Central memory CD4-positive, alpha-beta T cell (primary cell): ENCODE results near the gene MOB3B.

Source experiments
- DNase-seq: peaks from one replicate; pipeline ENCODE4 v3.0.0; 2022

MOB3B gene

GRCh38 chr9:27540502-27540901 is 10.9 kb upstream of the MOB3B start:
- no peak for DNase-seq

- DNase-seq, result no peak
These were observed 10.1 kb upstream of the MOB3B start for GRCh38 chr9:27539479-27540441.

- no peak for DNase-seq
These were observed 9.0 kb upstream of the MOB3B start for GRCh38 chr9:27538647-27539046.

GRCh38 chr9:27537756-27538155 is 8.1 kb upstream of the MOB3B start:
- no peak for DNase-seq

- DNase-seq, result no peak
These were observed 7.4 kb upstream of the MOB3B start for GRCh38 chr9:27537027-27537435.

- DNase-seq, result no peak
These were observed 6.6 kb upstream of the MOB3B start for GRCh38 chr9:27536168-27536567.

- no peak for DNase-seq
These were observed 6.1 kb upstream of the MOB3B start for GRCh38 chr9:27535701-27536118.

- no peak for DNase-seq
These were observed 5.1 kb upstream of the MOB3B start for GRCh38 chr9:27534658-27535209.

GRCh38 chr9:27534131-27534530 is 4.5 kb upstream of the MOB3B start:
- no peak for DNase-seq

- DNase-seq, result no peak
These were observed 3.7 kb upstream of the MOB3B start for GRCh38 chr9:27533311-27533710.

- DNase-seq, result no peak
These were observed 2.4 kb upstream of the MOB3B start for GRCh38 chr9:27532046-27532445.

GRCh38 chr9:27530915-27531755 is 1.5 kb upstream of the MOB3B start:
- no peak for DNase-seq

GRCh38 chr9:27528886-27529315 is 713 bp downstream of the MOB3B start:
- DNase-seq, result peak; percentile 18

GRCh38 chr9:27528076-27528885 is 1.3 kb downstream of the MOB3B start:
- peak; percentile 49 for DNase-seq

- no peak for DNase-seq
These were observed 1.9 kb downstream of the MOB3B start for GRCh38 chr9:27527702-27528075.

- DNase-seq, result no peak
These were observed 5.4 kb downstream of the MOB3B start, which contains the start of gene IFNK for GRCh38 chr9:27524236-27524635. IFNK (plus strand) TSS chr9:27524290; CDS start chr9:27524337, 47 bp downstream.

GRCh38 chr9:27523141-27523540 is 6.5 kb downstream of the MOB3B start:
- no peak for DNase-seq

GRCh38 chr9:27520986-27521385 is 8.6 kb downstream of the MOB3B start:
- DNase-seq, result no peak

GRCh38 chr9:27519466-27520465 is 9.8 kb downstream of the MOB3B start:
- no peak for DNase-seq

GRCh38 chr9:27518809-27519208 is 10.8 kb downstream of the MOB3B start:
- no peak for DNase-seq

- no peak for DNase-seq
These were observed 11.6 kb downstream of the MOB3B start for GRCh38 chr9:27518006-27518405.
